Stomach smooth muscle (tissue), 2 donors: ENCODE results near the gene FLG2.

Source experiments
- H3K27ac ChIP-seq: one replicate; pipeline ENCODE4 v1.7.0; 2013; ENCODE audit warnings: mild to moderate bottlenecking, low read length, inconsistent platforms
- H3K27me3 ChIP-seq, 2 donors: one replicate each; pipeline ENCODE4 v1.7.0; 2013; ENCODE audit warnings: low read length in 2 of 2; ENCODE audit not compliant: insufficient read depth in 2 of 2, control insufficient read depth in 1 of 2
- H3K36me3 ChIP-seq, 2 donors: one replicate each; pipeline ENCODE4 v1.7.0; 2013; ENCODE audit warnings: low read length in 2 of 2; ENCODE audit not compliant: control insufficient read depth in 2 of 2, insufficient read depth in 2 of 2
- H3K4me1 ChIP-seq: one replicate; pipeline ENCODE4 v1.7.0; 2013; ENCODE audit warnings: low read length; ENCODE audit not compliant: control insufficient read depth, insufficient read depth
- H3K4me3 ChIP-seq, 2 donors: one replicate each; pipeline ENCODE4 v1.7.0; 2013; ENCODE audit warnings: low read length in 2 of 2
- H3K9ac ChIP-seq, 2 donors: one replicate each; pipeline ENCODE4 v1.7.0; 2013; ENCODE audit warnings: low read length in 2 of 2, mild to moderate bottlenecking in 1 of 2
- H3K9me3 ChIP-seq, 2 donors: one replicate each; pipeline ENCODE4 v1.7.0; 2013; ENCODE audit warnings: low read length in 2 of 2; ENCODE audit not compliant: control insufficient read depth in 2 of 2
- donor health status: healthy.
- donor health status: Pancreatic carcinoma.

FLG2 gene

GRCh38 chr1:152367436-152367835 is 7.6 kb upstream of the FLG2 start:
- H3K27ac ChIP-seq, result no peak overlapping the region
- no peaks in the 10 kb centered on the region for H3K4me1 ChIP-seq
- H3K9me3 ChIP-seq, result peaks cover 0 to 3% of the 10 kb centered on the region in 2 donors
- H3K9ac ChIP-seq, result no peak overlapping the region
- no peaks in the 10 kb centered on the region for H3K27me3 ChIP-seq
- H3K4me3 ChIP-seq, result no peak overlapping the region
- no peaks in the 10 kb centered on the region for H3K36me3 ChIP-seq

- Histone ChIP-seq H3K36me3 (peaks cover 0 to 4% of the 10 kb centered on the region in 2 donors), H3K4me1 (no peaks in the 10 kb centered on the region), H3K27me3 (no peaks in the 10 kb centered on the region), H3K9ac (no peak overlapping the region), H3K27ac (no peak overlapping the region), H3K9me3 (peaks cover 0 to 6% of the 10 kb centered on the region in 2 donors), H3K4me3 (no peak overlapping the region)
Measured at GRCh38 chr1:152356736-152357135, 3.1 kb downstream of the FLG2 start.

- Histone ChIP-seq H3K9ac (no peak overlapping the region), H3K36me3 (peaks cover 0 to 4% of the 10 kb centered on the region in 2 donors), H3K4me3 (no peak overlapping the region), H3K27ac (no peak overlapping the region), H3K9me3 (peaks cover 0 to 1% of the 10 kb centered on the region in 2 donors), H3K4me1 (no peaks in the 10 kb centered on the region), H3K27me3 (no peaks in the 10 kb centered on the region)
Measured at GRCh38 chr1:152349611-152350010, 10.2 kb downstream of the FLG2 start.

- Histone ChIP-seq H3K4me1 (no peaks in the 10 kb centered on the region), H3K27ac (no peak overlapping the region), H3K4me3 (no peak overlapping the region), H3K27me3 (no peaks in the 10 kb centered on the region), H3K9ac (no peak overlapping the region), H3K36me3 (peaks cover 0 to 4% of the 10 kb centered on the region in 2 donors), H3K9me3 (no peaks in the 10 kb centered on the region)
Measured at GRCh38 chr1:152348447-152348846, 11.4 kb downstream of the FLG2 start.

GRCh38 chr1:152347116-152347728 is 12.6 kb downstream of the FLG2 start:
- no peaks in the 10 kb centered on the region for H3K9me3 ChIP-seq
- H3K27me3 ChIP-seq, result no peaks in the 10 kb centered on the region
- H3K4me3 ChIP-seq, result no peak overlapping the region
- peaks cover 0 to 2% of the 10 kb centered on the region in 2 donors for H3K36me3 ChIP-seq
- no peak overlapping the region for H3K27ac ChIP-seq
- H3K9ac ChIP-seq, result no peak overlapping the region
- no peaks in the 10 kb centered on the region for H3K4me1 ChIP-seq

- no peak overlapping the region for H3K9ac ChIP-seq
- H3K4me3 ChIP-seq, result no peak overlapping the region
- no peaks in the 10 kb centered on the region for H3K27me3 ChIP-seq
Measured at GRCh38 chr1:152344438-152344837, 15.4 kb downstream of the FLG2 start.

GRCh38 chr1:152343006-152343405 is 16.8 kb downstream of the FLG2 start:
- no peaks in the 10 kb centered on the region for H3K9me3 ChIP-seq
- H3K36me3 ChIP-seq, result no peaks in the 10 kb centered on the region
- H3K4me1 ChIP-seq, result no peaks in the 10 kb centered on the region
- no peak overlapping the region for H3K27ac ChIP-seq
- H3K4me3 ChIP-seq, result no peak overlapping the region
- H3K27me3 ChIP-seq, result no peaks in the 10 kb centered on the region
- H3K9ac ChIP-seq, result no peak overlapping the region

More at GRCh38 chr1:152344438-152344837, 15.4 kb downstream of the FLG2 start:
- no peaks in the 10 kb centered on the region for H3K4me1 ChIP-seq
- H3K27ac ChIP-seq, result no peak overlapping the region
- H3K36me3 ChIP-seq, result no peaks in the 10 kb centered on the region
- H3K9me3 ChIP-seq, result no peaks in the 10 kb centered on the region

- no peaks in the 10 kb centered on the region for H3K4me1 ChIP-seq
- H3K4me3 ChIP-seq, result no peak overlapping the region
- no peaks in the 10 kb centered on the region for H3K9me3 ChIP-seq
- H3K27ac ChIP-seq, result no peak overlapping the region
- no peak overlapping the region for H3K9ac ChIP-seq
- no peaks in the 10 kb centered on the region for H3K36me3 ChIP-seq
- no peaks in the 10 kb centered on the region for H3K27me3 ChIP-seq
Measured at GRCh38 chr1:152335399-152335798, 24.4 kb downstream of the FLG2 start.

GRCh38 chr1:152328801-152329391 is 30.9 kb downstream of the FLG2 start:
- Histone ChIP-seq H3K4me3 (no peak overlapping the region), H3K9me3 (no peaks in the 10 kb centered on the region), H3K4me1 (no peaks in the 10 kb centered on the region), H3K36me3 (no peaks in the 10 kb centered on the region), H3K9ac (no peak overlapping the region), H3K27me3 (no peaks in the 10 kb centered on the region), H3K27ac (no peak overlapping the region)

GRCh38 chr1:152325111-152325510 is 34.7 kb downstream of the FLG2 start, which contains the start of gene FLG:
Gene FLG, minus strand, starts transcription at chr1:152325239. Its CDS starts 9,783 bp downstream, at chr1:152315456.
- Histone ChIP-seq H3K4me1 (no peaks in the 10 kb centered on the region), H3K36me3 (no peaks in the 10 kb centered on the region), H3K27ac (no peak within 1 kb of the TSS), H3K4me3 (no peak within 1 kb of the TSS), H3K27me3 (no peaks in the 10 kb centered on the region), H3K9ac (no peak within 1 kb of the TSS), H3K9me3 (no peaks in the 10 kb centered on the region)

- Histone ChIP-seq H3K4me1 (no peaks in the 10 kb centered on the region), H3K27ac (no peak overlapping the region), H3K9ac (no peak overlapping the region), H3K4me3 (no peak overlapping the region), H3K27me3 (no peaks in the 10 kb centered on the region), H3K9me3 (peaks cover 0 to 8% of the 10 kb centered on the region in 2 donors), H3K36me3 (peaks cover 0 to 11% of the 10 kb centered on the region in 2 donors)
Measured at GRCh38 chr1:152313970-152314369, 45.8 kb downstream of the FLG2 start.
